Panc1 (cell line): ENCODE measurements around the gene ADAMTS15.

Source experiments
- CTCF ChIP-seq: fragments of 450-650 bp; IDR thresholded peaks from 2 replicates; pipeline ENCODE4 v1.5.1; 2017; ENCODE audit warnings: mild to moderate bottlenecking
- POLR2AphosphoS5 ChIP-seq: IDR thresholded peaks from 2 replicates; pipeline ENCODE4 v1.6.1; 2012; ENCODE audit warnings: mild to moderate bottlenecking, low read depth, low read length, moderate library complexity
- TCF7L2 ChIP-seq: IDR thresholded peaks from 2 replicates; pipeline ENCODE4 v1.6.1; 2011; ENCODE audit warnings: mild to moderate bottlenecking, low read depth, low read length, inconsistent platforms

GRCh38 chr11:130471731-130472433 is 23.4 kb downstream of the ADAMTS15 start:
- TF ChIP-seq CTCF: no peak
- no peak for TF ChIP-seq POLR2AphosphoS5
- no peak for TF ChIP-seq TCF7L2
